Pancreas (tissue), 10 donors: ENCODE results near the gene COL21A1. TPM values are rescaled to one million over a fixed set of nuclear protein-coding genes. Genes with fewer than 3 reads are reported as not detected.

ENCODE experiments used
- ATAC-seq, 4 donors: fragments of 200-7000 bp; cut with Tn5 transposase; one replicate each; pipeline versions ENCODE4 v1.8.0 to v1.9.1; 2020; ENCODE audit warnings: mild to moderate bottlenecking in 4 of 4, moderate library complexity in 4 of 4
- DNase-seq, 6 donors: peaks; one replicate each; pipeline ENCODE4 v3.0.0-alpha.2; 2020
- FAIRE-seq: peaks from 2 replicates; lab custom pipeline; 2012; peaks lifted over from hg19 to GRCh38; lab: Jason Lieb, UNC
- H3K27ac ChIP-seq, 4 donors: fragments of 200-600 bp; sonication (generic); 1 replicate in 3 of 4; 2 replicates in 1 of 4; pipeline versions ENCODE4 v1.5.0 to v1.8.0; 2020
- H3K27me3 ChIP-seq, 4 donors: fragments of 200-600 bp; one replicate each; pipeline ENCODE4 v1.8.0; 2021
- H3K36me3 ChIP-seq, 3 donors: fragments of 200-600 bp; sonication (generic) in 1 of 3; one replicate each; pipeline versions ENCODE4 v1.5.0 to v1.8.0; 2020 to 2021
- H3K4me1 ChIP-seq, 3 donors: fragments of 200-600 bp; one replicate each; pipeline ENCODE4 v1.8.0; 2021
- H3K4me3 ChIP-seq, 4 donors: fragments of 200-600 bp; sonication (generic) in 2 of 4; one replicate each; pipeline versions ENCODE4 v1.5.0 to v1.8.0; 2020 to 2021
- H3K9me3 ChIP-seq, 4 donors: fragments of 200-600 bp; one replicate each; pipeline ENCODE4 v1.8.0; 2021
- WGBS, 2 donors: extraction: QIAGEN DNeasy Blood & Tissue Kit; methylation state at CpG; one replicate each; pipeline ENCODE4 v1.1.7; 2013; 5-methylcytosine and 5-hydroxymethylcytosine counted together
- intact Hi-C, 3 donors: fragments of 100-400 bp; cut with DNase I; formaldehyde crosslinking; loops; one replicate each; pipeline versions ENCODE4 v1.11.1 to v1.14.2; 2022
- polyA plus RNA-seq, 2 donors: library from polyadenylated mRNA; stranded (reverse); fragments of 200-250 nt; gene quantifications; one replicate each; pipeline ENCODE4 v1.2.3, GENCODE V29; 2013
- total RNA-seq, 6 donors: library from RNA; stranded (reverse); fragmentation: NEBNext Ultra II Directional in 4 of 6; extraction: Animal tissue kit (Norgen Biotek cat#: 25700) in 4 of 6; gene quantifications; one replicate each; pipeline versions ENCODE4 v1.2.1 to v1.2.4, GENCODE V29; 2021 to 2023
- TF ChIP-seq, protein P1 (sequence below), 4 donors: fragments of 200-600 bp; sonication (generic) in 3 of 4; IDR thresholded peaks; one replicate each; pipeline versions ENCODE4 v1.5.0 to v1.8.0; 2021; ENCODE audit warnings: antibody characterized with exemption in 4 of 4
- donor health status: healthy with polysubstance abuse.
- donor health status: DM: no; HTN: no; CAD: no; lungs with moderate emphysema.
- donor health status: DM: no; HTN: no; CAD: no.
- donor health status: control.
- donor health status: control.
- donor health status: Bipolar disorder and iron deficiency.
- donor health status: DM: yes; HTN: yes; CAD: no.
- donor health status: DM: no; HTN: no; CAD: no.
- donor health status: DM: no; HTN: no; CAD: no.
- donor health status: DM: yes; HTN: yes; CAD: no.

The COL21A1 gene
- total and polyA plus RNA-seq, 8 donors: 0.28 to 1.8 (median 0.60) TPM

- FAIRE-seq: no peak
These were observed 16.3 kb downstream of the COL21A1 start for GRCh38 chr6:56230976-56231566.

GRCh38 chr6:56227071-56227879 lies 20.1 kb downstream of the COL21A1 start:
- 36 to 52% methylated on average over 2 of the region's 2 CpGs for WGBS, 2 donors
- TF ChIP-seq, protein P1, sequence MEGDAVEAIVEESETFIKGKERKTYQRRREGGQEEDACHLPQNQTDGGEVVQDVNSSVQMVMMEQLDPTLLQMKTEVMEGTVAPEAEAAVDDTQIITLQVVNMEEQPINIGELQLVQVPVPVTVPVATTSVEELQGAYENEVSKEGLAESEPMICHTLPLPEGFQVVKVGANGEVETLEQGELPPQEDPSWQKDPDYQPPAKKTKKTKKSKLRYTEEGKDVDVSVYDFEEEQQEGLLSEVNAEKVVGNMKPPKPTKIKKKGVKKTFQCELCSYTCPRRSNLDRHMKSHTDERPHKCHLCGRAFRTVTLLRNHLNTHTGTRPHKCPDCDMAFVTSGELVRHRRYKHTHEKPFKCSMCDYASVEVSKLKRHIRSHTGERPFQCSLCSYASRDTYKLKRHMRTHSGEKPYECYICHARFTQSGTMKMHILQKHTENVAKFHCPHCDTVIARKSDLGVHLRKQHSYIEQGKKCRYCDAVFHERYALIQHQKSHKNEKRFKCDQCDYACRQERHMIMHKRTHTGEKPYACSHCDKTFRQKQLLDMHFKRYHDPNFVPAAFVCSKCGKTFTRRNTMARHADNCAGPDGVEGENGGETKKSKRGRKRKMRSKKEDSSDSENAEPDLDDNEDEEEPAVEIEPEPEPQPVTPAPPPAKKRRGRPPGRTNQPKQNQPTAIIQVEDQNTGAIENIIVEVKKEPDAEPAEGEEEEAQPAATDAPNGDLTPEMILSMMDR (IDR thresholded peaks at IDR 0.05): no peak
- Histone ChIP-seq H3K36me3 (no peaks in the 10 kb centered on the region), H3K27ac (no peak overlapping the region), H3K9me3 (no peaks in the 10 kb centered on the region), H3K4me3 (no peak overlapping the region), H3K4me1 (no peaks in the 10 kb centered on the region), H3K27me3 (no peaks in the 10 kb centered on the region)
- no peak for ATAC-seq
- DNase-seq: no peak
- intact Hi-C loops: no loop called here
- FAIRE-seq: no peak

More at GRCh38 chr6:56230976-56231566, 16.3 kb downstream of the COL21A1 start:
- H3K4me3 ChIP-seq: no peak overlapping the region
- H3K36me3 ChIP-seq: no peaks in the 10 kb centered on the region
- H3K27me3 ChIP-seq: no peaks in the 10 kb centered on the region
- intact Hi-C loops: no loop called here
- H3K4me1 ChIP-seq: no peaks in the 10 kb centered on the region
- DNase-seq: no peak
- H3K9me3 ChIP-seq: no peaks in the 10 kb centered on the region
- 63 to 76% methylated on average over 4 of the region's 4 CpGs for WGBS, 2 donors
- ATAC-seq: no peak
- H3K27ac ChIP-seq: no peak overlapping the region
- TF ChIP-seq, protein P1 (IDR thresholded peaks at IDR 0.05): no peak

- no peaks in the 10 kb centered on the region for H3K36me3 ChIP-seq
- no peak overlapping the region for H3K27ac ChIP-seq
- no peaks in the 10 kb centered on the region for H3K4me1 ChIP-seq
- TF ChIP-seq, protein P1 (IDR thresholded peaks at IDR 0.05): no peak
- no peak for ATAC-seq
- FAIRE-seq: peak; percentile 13
- H3K27me3 ChIP-seq: no peaks in the 10 kb centered on the region
- DNase-seq: no peak
- H3K9me3 ChIP-seq: no peaks in the 10 kb centered on the region
- 33 to 58% methylated on average over 1 of the region's 1 CpG for WGBS, 2 donors
- intact Hi-C loops: no loop called here
- no peak overlapping the region for H3K4me3 ChIP-seq
These were observed 23.4 kb downstream of the COL21A1 start for GRCh38 chr6:56223995-56224394.

DNA sequence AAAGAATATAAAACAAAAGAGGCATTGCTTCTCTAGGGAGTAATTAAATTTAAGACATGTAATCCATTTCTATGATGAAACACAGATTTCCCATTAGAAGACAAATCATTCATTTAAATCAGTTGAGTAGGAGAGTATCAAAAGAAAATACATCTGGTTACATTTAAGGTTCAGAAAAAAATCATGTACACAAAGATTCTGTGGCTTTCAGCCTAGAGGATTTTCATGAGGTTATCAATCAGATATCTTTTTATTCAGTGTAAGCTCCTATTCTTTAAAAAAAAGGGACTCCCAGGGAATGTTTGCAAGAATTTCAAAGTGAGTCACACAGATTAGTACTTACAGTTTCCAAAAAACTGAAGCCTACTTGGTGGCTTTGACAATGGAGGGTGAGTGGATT lies 24.9 kb downstream of the COL21A1 start:
- Histone ChIP-seq H3K36me3 (no peaks in the 10 kb centered on the region), H3K4me1 (no peaks in the 10 kb centered on the region), H3K27me3 (no peaks in the 10 kb centered on the region), H3K4me3 (no peak overlapping the region), H3K27ac (no peak overlapping the region), H3K9me3 (no peaks in the 10 kb centered on the region)
- TF ChIP-seq, protein P1 (IDR thresholded peaks at IDR 0.05): no peak
- FAIRE-seq (no peak), ATAC-seq (no peak), DNase-seq (no peak)
- intact Hi-C loops: no loop called here

DNA sequence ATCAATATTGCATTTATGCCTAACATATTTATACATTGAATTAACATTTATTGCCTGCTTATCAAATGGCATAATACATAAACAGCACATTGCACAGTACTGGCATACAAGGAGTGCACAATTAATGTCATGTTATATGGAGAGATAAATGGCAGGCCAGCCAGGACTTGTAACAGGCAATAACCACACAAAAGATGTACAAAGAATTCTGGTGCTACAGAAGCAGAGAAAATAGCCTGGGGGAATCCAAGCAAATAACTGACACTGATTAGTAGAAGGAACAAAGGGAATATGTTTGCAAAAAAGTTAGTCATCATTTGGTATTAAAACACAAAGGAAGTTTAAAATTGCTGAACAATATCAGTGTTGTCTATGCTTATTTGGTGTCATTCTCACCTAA lies 27.3 kb downstream of the COL21A1 start:
- Histone ChIP-seq H3K27me3 (no peaks in the 10 kb centered on the region), H3K4me3 (no peak overlapping the region), H3K4me1 (no peaks in the 10 kb centered on the region), H3K36me3 (no peaks in the 10 kb centered on the region), H3K27ac (no peak overlapping the region), H3K9me3 (no peaks in the 10 kb centered on the region)
- DNase-seq (no peak), ATAC-seq (no peak), FAIRE-seq (no peak)
- intact Hi-C loops: no loop called here
- TF ChIP-seq, protein P1 (IDR thresholded peaks at IDR 0.05): no peak
